Peyer's patch (tissue), 4 donors: Measurements from ENCODE around the gene CTCFL.

Experiments used
- POLR2A ChIP-seq, 2 donors: fragments of 450-650 bp; IDR thresholded peaks; one replicate each; pipeline ENCODE4 v1.5.1; 2017; ENCODE audit warnings: antibody characterized with exemption in 2 of 2, mild to moderate bottlenecking in 2 of 2, moderate library complexity in 2 of 2
- TF ChIP-seq, protein P1 (sequence below), 6 experiments: fragments of 450-650 bp in 4 of 6; fragments of 200-600 bp in 2 of 6; sonication (generic) in 1 of 6; IDR thresholded peaks; one replicate each; pipeline ENCODE4 v1.5.1; 2017 to 2019; ENCODE audit warnings: antibody characterized with exemption in 6 of 6, mild to moderate bottlenecking in 3 of 6, moderate library complexity in 1 of 6

GRCh38 chr20:57566399-57566798 is 41.5 kb upstream of the CTCFL start:
- TF ChIP-seq, protein P1, sequence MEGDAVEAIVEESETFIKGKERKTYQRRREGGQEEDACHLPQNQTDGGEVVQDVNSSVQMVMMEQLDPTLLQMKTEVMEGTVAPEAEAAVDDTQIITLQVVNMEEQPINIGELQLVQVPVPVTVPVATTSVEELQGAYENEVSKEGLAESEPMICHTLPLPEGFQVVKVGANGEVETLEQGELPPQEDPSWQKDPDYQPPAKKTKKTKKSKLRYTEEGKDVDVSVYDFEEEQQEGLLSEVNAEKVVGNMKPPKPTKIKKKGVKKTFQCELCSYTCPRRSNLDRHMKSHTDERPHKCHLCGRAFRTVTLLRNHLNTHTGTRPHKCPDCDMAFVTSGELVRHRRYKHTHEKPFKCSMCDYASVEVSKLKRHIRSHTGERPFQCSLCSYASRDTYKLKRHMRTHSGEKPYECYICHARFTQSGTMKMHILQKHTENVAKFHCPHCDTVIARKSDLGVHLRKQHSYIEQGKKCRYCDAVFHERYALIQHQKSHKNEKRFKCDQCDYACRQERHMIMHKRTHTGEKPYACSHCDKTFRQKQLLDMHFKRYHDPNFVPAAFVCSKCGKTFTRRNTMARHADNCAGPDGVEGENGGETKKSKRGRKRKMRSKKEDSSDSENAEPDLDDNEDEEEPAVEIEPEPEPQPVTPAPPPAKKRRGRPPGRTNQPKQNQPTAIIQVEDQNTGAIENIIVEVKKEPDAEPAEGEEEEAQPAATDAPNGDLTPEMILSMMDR (IDR thresholded peaks at IDR 0.05), result peak in 1 of 6 experiments; percentile 2
- no peak for TF ChIP-seq POLR2A (IDR thresholded peaks at IDR 0.05)
